Measurements from ENCODE around the gene SRPK2. TPM values are rescaled to one million over a fixed set of nuclear protein-coding genes. Genes with fewer than 3 reads are reported as not detected.
"Not testable (repeated sequence)": the region's sequence is repeated elsewhere in the genome, so short reads cannot be mapped to it uniquely, and the experiment has no call there.

The SRPK2 gene
- total RNA-seq, 1 donor from 2014 or later: 59.2 TPM

DNA sequence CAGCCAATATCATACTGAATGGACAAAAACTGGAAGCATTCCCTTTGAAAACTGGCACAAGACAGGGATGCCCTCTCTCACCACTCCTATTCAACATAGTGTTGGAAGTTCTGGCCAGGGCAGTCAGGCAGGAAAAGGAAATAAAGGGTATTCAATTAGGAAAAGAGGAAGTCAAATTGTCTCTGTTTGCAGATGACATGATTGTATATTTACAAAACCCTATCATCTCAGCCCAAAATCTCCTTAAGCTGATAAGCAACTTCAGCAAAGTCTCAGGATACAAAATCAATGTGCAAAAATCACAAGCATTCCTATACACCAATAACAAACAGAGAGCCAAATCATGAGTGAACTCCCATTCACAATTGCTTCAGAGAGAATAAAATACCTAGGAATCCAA is 129.8 kb downstream of the SRPK2 start:
- DNase-seq: not testable (repeated sequence)

- DNase-seq: no peak
Measured at GRCh38 chr7:105257338-105257737, 131.4 kb downstream of the SRPK2 start.

GRCh38 chr7:105256761-105257231 is 131.9 kb downstream of the SRPK2 start:
- DNase-seq: no peak

GRCh38 chr7:105250706-105251105 is 138.0 kb downstream of the SRPK2 start:
- DNase-seq: no peak

DNA sequence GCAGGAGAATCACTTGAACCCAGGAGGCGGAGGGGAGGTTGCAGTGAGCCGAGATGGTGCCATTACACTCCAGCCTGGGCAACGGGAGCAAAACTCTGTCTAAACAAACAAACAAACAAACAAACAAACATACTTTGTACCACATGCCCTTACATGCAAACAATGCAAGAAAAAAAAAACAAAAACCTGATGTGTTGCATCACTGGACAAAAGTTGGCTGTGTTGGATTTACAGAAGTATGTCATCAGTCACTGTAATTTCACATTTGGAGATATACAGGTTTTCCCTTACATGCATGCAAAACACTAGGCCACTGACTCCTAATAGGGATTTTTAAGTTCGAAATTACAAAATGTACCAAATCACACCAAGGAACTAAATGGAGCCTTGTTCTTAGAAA is 138.5 kb downstream of the SRPK2 start:
- no peak for DNase-seq

- DNase-seq: no peak
Measured at GRCh38 chr7:105249216-105249615, 139.5 kb downstream of the SRPK2 start.

GRCh38 chr7:105246679-105247078 is 142.0 kb downstream of the SRPK2 start:
- DNase-seq: no peak

DNA sequence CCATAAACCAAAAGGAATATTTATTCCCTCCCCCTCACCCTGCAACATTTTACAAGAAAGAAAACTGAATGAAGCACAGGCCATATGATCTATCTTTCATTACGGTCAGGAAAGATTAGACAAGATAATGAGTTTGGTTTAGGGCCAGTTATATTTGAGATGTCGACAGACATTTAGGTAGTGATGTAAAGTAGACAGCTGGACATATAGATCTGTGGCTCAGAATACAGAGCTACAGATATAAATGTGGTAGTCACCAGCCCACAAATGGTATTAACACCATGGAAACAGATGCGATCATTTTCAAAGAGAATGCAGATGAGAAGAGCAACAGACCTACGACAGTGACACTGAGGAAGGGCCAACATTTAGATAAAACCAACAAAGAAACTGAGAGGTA is 142.5 kb downstream of the SRPK2 start:
- no peak for DNase-seq

GRCh38 chr7:105245398-105246114 is 143.2 kb downstream of the SRPK2 start:
- DNase-seq: no peak

DNA sequence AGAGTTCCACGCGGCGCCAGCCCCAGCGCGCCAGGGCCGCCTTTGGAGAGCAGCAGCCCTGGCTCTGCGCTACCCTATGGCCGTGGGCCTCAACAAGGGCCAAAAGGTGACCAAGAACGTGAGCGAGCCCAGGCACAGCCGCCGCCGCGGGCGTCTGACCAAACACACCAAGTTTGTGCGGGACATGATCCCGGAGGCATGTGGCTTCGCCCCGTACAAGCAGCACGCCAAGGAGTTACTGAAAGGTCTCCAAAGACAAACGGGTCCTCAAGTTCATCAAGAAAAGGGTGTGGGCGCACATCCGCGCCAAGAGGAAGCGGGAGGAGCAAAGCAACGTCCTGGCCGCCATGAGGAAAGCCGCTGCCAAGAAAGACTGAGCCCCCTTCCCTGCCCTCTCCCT is 144.1 kb downstream of the SRPK2 start:
- DNase-seq: no peak

- DNase-seq: no peak
Measured at GRCh38 chr7:105241198-105241597, 147.5 kb downstream of the SRPK2 start.

DNA sequence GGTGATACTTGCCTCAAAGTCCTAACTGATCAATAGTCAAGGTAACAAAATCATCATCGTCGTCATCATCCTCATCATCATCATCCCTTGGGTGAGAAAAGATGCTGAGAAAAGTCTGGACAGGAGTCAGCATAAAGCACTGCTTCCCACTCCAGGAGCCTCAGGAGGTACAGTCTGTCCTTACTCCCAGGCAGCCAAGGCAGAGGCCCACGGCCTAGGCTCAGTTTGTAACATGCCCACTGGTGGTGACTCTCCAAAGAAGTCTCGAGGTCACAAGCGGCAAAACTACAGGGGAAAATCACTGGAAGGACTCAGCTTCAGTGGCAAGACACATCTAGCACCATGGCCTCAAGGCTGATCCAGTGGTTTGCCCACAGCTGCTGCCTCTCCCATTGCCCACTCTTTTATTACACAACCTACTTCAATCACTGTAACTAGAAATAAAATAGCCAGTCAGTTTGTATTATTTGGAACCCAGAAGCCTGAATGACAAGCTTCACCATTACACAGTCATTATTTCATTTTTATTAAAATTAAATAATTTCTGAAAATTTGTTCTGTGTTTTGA is 150.4 kb downstream of the SRPK2 start:
- no peak for DNase-seq

DNA sequence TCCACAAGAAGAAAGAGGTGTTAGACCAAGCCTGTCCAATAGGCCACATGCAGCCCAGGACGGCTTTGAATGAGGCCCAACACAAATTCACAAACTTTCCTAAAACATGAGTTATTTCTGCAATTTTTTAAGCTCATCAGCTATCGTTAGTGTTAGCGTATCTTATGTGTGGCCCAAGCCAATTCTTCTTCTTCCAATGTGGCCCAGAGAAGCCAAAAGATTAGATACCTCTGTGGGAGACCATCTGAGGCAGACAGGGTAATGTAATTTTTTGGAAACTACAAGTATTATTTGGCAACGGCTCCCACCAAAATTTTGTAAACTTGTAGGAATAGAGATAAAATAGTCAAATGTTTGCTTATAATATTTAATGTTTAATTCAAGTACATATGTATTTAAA is 153.8 kb downstream of the SRPK2 start:
- no peak for DNase-seq

DNA sequence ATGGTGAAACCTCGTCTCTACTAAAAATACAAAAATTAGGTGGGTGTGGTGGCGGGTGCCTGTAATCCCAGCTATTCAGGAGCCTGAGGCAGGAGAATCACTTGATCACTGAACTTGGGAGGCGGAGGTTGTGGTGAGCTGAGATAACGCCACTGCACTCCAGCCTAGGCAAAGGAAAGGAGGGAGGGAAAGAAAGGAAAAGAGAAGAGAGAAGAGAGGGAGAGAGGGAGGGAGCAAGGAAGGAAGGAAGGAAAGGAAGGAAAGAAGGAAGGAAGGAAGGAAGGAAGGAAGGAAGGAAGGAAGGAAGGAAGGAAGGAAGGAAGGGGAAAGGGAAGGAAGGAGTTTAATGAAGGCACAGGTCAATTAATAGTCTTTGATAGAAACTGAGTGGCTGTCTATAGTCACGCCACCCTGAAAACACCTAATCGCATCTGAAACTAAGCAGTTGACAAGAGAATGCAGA is 155.9 kb downstream of the SRPK2 start:
- not testable (repeated sequence) for DNase-seq

GRCh38 chr7:105230486-105230885 is 158.2 kb downstream of the SRPK2 start:
- DNase-seq: no peak

DNA sequence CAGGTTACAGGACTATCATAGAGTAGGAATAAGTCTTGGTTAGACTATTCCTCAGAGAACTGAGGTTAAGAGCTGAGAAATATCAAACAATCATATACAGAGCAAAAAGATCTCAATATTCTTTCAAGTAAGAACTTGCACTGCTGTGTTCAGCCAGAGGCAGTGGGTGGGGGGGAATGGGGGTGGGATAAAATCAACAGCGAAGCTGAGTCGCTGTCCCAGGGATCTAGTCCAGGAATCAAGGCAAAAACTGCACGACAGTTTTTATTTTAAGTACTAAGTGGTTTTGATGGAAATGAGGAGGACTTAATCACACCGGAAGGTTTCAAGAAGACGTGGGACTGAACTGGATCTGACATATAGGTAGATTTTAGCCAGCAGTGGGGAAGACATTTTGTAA is 159.1 kb downstream of the SRPK2 start:
- no peak for DNase-seq

GRCh38 chr7:105228555-105228954 is 160.2 kb downstream of the SRPK2 start:
- DNase-seq: no peak

- no peak for DNase-seq
Measured at GRCh38 chr7:105227391-105227790, 161.3 kb downstream of the SRPK2 start.

DNA sequence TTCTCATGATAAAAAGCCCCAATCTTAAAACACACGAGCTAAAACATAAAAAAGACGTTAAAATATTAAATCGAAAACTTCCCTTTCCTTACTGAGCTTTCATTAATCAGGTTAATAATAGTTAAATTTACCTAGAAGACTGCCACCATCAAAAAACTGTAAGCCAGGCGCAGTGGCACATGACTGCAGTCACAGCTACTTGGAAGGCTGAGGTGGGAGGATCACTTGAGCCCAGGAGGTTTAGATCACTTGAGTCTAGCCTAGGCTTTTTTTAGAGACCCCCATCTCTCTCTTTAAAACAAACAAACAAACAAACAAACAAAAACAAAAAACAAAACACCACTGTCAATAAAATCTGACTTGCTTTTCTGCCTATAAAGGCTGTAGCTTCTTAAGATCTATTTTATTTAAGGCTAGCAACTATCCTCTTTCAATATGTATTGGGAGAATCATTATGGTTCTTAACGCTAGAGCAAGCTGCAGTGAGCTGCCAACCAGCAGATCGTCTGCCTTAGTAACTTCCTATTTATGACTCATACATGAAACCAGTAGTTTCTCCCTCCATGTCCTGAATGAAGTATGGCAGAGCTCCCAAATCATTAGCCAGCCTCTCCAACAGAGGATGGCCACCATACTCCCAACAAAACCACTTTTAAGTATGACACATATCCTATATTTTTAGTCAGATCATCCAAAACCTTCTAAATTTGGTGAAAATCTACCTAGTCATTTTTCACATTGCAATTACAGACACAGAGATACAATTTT is 163.7 kb downstream of the SRPK2 start:
- DNase-seq: peak; percentile 87

DNA sequence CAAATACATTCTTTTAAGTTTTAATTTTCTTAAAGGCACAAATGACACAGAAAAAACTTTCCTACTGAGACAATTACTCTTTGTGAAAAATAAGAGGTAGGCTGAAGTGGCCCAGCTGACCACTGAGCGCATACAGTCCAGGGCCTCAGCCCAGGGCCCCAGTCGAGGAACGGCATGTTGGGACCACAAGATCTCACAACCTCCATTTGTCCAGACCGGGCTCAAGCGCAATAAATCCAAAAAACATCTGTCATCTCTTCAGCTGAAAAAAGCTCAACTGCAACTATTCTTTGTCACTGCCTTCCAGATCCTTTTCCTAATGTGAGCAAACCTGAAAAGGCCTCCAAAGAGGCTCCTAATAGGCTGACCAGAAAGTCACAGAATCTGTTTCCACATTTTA is 165.8 kb downstream of the SRPK2 start:
- DNase-seq: no peak

DNA sequence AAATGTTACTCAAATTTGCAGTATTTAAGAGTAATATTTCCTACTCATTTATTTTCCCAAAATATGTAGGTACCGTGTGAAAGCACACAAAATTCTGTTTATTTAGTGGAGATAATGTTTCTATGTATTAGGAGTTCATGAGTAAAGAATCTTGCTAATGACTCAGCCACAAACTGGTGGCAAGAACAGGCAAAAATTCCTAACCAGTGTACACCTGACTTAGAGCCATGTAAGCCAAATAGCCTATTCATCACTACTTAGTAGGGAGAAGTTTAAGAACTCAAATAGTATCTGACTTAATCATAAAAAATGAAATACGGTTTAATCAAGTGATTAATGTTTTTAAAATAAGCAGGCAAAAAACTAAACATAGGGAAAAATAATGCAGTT is 169.0 kb downstream of the SRPK2 start:
- no peak for DNase-seq

DNA sequence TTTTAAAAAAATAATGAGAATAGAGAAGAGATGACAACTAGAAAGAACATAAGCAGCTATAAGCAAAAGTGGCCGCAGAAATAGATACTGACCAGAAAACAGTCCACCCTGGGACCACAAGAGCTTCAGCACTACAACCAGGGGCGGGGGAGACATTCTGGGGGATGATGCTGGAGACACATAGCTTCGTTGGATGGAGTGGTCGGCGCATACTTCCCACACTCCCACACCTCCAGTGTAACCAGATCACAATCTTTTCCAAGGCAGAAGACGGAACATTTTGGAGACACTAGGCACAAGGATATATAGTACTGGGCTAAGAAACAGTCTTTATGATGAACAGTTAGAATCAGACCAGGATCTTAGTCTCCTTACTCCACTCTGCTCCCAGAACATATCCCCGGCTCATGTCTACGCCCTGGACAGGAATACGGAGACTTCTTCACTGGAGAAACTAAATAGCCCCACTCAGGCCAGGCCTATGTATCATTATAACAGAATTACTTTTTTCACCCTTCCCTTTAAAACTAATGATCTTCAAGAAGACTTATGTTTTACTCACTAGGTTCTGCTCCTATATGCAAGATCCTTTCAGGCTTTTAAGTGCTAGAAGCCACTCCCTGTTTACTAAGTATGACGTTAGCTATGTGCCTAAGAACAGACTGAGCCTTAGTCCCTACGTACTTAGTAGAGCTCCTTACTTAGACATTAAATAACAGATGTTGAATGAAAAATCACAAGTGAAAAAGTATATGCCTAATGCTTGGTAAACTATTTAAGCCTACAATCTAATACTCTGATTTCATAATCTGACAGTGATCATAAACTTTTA is 169.6 kb downstream of the SRPK2 start:
- no peak for DNase-seq

- no peak for DNase-seq
Measured at GRCh38 chr7:105218215-105218614, 170.5 kb downstream of the SRPK2 start.

Measured in dermis blood vessel endothelial cell (primary cell).